BJ (cell line): ENCODE data around the gene SYNGR4. TPM values are rescaled to one million over a fixed set of nuclear protein-coding genes. Genes with fewer than 3 reads are reported as not detected.

ENCODE experiments used
- CTCF ChIA-PET: fragments of 350-600 bp; formaldehyde crosslinking; extraction: SDS; loops from one replicate; lab custom pipeline; 2021; ENCODE audit warnings: antibody characterized with exemption, inconsistent platforms; lab: Yijun Ruan, JAX
- POLR2A ChIA-PET: fragments of 300-600 bp; sonication (Branson Sonifier 250); formaldehyde crosslinking; extraction: SDS; loops from one replicate; lab custom pipeline; 2021; ENCODE audit warnings: antibody characterized with exemption; lab: Charles Lee
- DNase-seq: peaks from one replicate; pipeline ENCODE4 v3.0.0-alpha.2; 2011; ENCODE audit warnings: low read depth
- H3K27me3 ChIP-seq: 2 replicates; pipeline ENCODE4 v1.6.0; 2011; ENCODE audit warnings: low read length; ENCODE audit not compliant: control insufficient read depth, insufficient read depth
- H3K36me3 ChIP-seq: 2 replicates; pipeline ENCODE4 v1.5.1; 2011; ENCODE audit warnings: low read length; ENCODE audit not compliant: control insufficient read depth, insufficient read depth
- H3K4me3 ChIP-seq: 2 replicates; pipeline ENCODE4 v1.5.1; 2011; ENCODE audit warnings: low read depth, mild to moderate bottlenecking, control low read depth, low read length
- CTCF ChIP-seq: IDR thresholded peaks from 2 replicates; pipeline ENCODE4 v1.5.1; 2011; ENCODE audit warnings: low read depth, mild to moderate bottlenecking, control low read depth, inconsistent platforms, low read length, moderate library complexity; ENCODE audit not compliant: insufficient read depth
- polyA plus RNA-seq: library from polyadenylated mRNA; depleted of rRNA; stranded (reverse); fragments of >200 nt; gene quantifications from 2 replicates; pipeline ENCODE4 v1.2.3, GENCODE V29; 2011

The SYNGR4 gene
- polyA plus RNA-seq, 1 experiment = not detected

GRCh38 chr19:48372904-48373303, 8.7 kb downstream of the SYNGR4 start:
- POLR2A ChIA-PET = no interaction called here
- Histone ChIP-seq H3K36me3 (no peaks in the 10 kb centered on the region), H3K27me3 (0 out of 2 replicates have a peak, but pooled peaks cover 1% of the 10 kb centered on the region), H3K4me3 (no peak overlapping the region)
- CTCF ChIA-PET = interaction anchor here (1.0 kb wide), 1 partner anchor 19 kb away, joined by 3 read pairs; the partner anchor contains the start of gene KDELR1
- no peak for TF ChIP-seq CTCF
- no peak for DNase-seq

GRCh38 chr19:48373567-48373966, 9.4 kb downstream of the SYNGR4 start:
- POLR2A ChIA-PET = no interaction called here
- no peak for TF ChIP-seq CTCF
- CTCF ChIA-PET = interaction anchor here (1.0 kb wide), 1 partner anchor 18 kb away, joined by 3 read pairs; the partner anchor contains the start of gene KDELR1

GRCh38 chr19:48378194-48378570, 14.0 kb downstream of the SYNGR4 start:
- no peaks in the 10 kb centered on the region for H3K27me3 ChIP-seq
- no peak overlapping the region for H3K4me3 ChIP-seq
- ChIA-PET POLR2A (no interaction called here), CTCF (no interaction called here)
- peaks cover 5% of the 10 kb centered on the region for H3K36me3 ChIP-seq
- no peak for DNase-seq
- TF ChIP-seq CTCF = no peak

More at GRCh38 chr19:48373567-48373966, 9.4 kb downstream of the SYNGR4 start:
- no peaks in the 10 kb centered on the region for H3K36me3 ChIP-seq
- H3K27me3 ChIP-seq = 0 out of 2 replicates have a peak, but pooled peaks cover 1% of the 10 kb centered on the region
- no peak for DNase-seq
- no peak overlapping the region for H3K4me3 ChIP-seq

- H3K4me3 ChIP-seq = no peak overlapping the region
- CTCF ChIA-PET = interaction anchor here (2.9 kb wide), 1 partner anchor 12 kb away, joined by 15 read pairs; the partner anchor contains the start of gene KDELR1
- TF ChIP-seq CTCF = no peak
- no peak for DNase-seq
- POLR2A ChIA-PET = interaction anchor here (0.7 kb wide), 1 partner anchor 57 kb away, joined by 3 read pairs; a partner anchor contains a TSS
- no peaks in the 10 kb centered on the region for H3K27me3 ChIP-seq
- peaks cover 10% of the 10 kb centered on the region for H3K36me3 ChIP-seq
These were observed 14.9 kb downstream of the SYNGR4 start for GRCh38 chr19:48379058-48379457.

- peaks cover 29% of the 10 kb centered on the region for H3K36me3 ChIP-seq
- CTCF ChIA-PET = interaction anchor here (1.4 to 2.9 kb wide), 2 partner anchors 10 to 14 kb away, joined by 3 to 15 read pairs; partner anchors contain the start of gene KDELR1
- POLR2A ChIA-PET = no interaction called here
These were observed 17.2 kb downstream of the SYNGR4 start for GRCh38 chr19:48381178-48381950.

More at GRCh38 chr19:48381178-48381950, 17.2 kb downstream of the SYNGR4 start:
- TF ChIP-seq CTCF = no peak
- no peak overlapping the region for H3K4me3 ChIP-seq
- H3K27me3 ChIP-seq = no peaks in the 10 kb centered on the region
- DNase-seq = no peak
